ENCODE results near the gene TMEM98.

The TMEM98 gene

DNA sequence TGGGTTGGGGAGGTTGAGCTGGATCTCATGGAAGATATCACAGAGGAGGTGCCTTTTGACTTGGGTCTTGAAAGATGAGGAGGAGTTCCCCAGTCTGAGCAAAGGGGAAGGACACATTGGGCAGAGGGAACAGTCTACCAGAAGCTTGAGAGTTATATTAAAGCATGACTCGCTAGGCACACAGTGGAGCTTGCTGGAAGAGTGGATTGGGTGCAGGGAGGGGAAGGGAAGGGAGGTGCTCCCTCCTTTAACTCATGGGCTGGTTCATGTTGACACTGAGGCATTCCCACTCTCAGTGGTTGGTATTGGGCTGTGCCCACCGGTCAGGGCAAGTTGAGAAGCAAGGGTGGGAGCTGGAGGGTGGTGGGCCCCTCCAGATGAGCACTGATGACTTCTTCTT, 5.9 kb downstream of the TMEM98 start:
- TF ChIP-seq TCF12 (IDR thresholded peaks at IDR 0.05; ENCODE audit: low read depth) (no peak), EP300 (IDR thresholded peaks at IDR 0.05; ENCODE audit: borderline replicate concordance) (no peak), CREB1 (IDR thresholded peaks at IDR 0.05; ENCODE audit: low read depth) (no peak), YY1 (IDR thresholded peaks at IDR 0.05; ENCODE audit: low read depth) (no peak), RAD21 (IDR thresholded peaks at IDR 0.05; ENCODE audit: low read depth) (no peak), CEBPB (IDR thresholded peaks at IDR 0.05) (no peak), NFIC (IDR thresholded peaks at IDR 0.05) (no peak)
- TF ChIP-seq, protein P1, sequence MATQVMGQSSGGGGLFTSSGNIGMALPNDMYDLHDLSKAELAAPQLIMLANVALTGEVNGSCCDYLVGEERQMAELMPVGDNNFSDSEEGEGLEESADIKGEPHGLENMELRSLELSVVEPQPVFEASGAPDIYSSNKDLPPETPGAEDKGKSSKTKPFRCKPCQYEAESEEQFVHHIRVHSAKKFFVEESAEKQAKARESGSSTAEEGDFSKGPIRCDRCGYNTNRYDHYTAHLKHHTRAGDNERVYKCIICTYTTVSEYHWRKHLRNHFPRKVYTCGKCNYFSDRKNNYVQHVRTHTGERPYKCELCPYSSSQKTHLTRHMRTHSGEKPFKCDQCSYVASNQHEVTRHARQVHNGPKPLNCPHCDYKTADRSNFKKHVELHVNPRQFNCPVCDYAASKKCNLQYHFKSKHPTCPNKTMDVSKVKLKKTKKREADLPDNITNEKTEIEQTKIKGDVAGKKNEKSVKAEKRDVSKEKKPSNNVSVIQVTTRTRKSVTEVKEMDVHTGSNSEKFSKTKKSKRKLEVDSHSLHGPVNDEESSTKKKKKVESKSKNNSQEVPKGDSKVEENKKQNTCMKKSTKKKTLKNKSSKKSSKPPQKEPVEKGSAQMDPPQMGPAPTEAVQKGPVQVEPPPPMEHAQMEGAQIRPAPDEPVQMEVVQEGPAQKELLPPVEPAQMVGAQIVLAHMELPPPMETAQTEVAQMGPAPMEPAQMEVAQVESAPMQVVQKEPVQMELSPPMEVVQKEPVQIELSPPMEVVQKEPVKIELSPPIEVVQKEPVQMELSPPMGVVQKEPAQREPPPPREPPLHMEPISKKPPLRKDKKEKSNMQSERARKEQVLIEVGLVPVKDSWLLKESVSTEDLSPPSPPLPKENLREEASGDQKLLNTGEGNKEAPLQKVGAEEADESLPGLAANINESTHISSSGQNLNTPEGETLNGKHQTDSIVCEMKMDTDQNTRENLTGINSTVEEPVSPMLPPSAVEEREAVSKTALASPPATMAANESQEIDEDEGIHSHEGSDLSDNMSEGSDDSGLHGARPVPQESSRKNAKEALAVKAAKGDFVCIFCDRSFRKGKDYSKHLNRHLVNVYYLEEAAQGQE (IDR thresholded peaks at IDR 0.05; ENCODE audit: low read depth), result no peak
- TF ChIP-seq, protein P2, sequence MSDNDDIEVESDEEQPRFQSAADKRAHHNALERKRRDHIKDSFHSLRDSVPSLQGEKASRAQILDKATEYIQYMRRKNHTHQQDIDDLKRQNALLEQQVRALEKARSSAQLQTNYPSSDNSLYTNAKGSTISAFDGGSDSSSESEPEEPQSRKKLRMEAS (IDR thresholded peaks at IDR 0.05), result no peak

DNA sequence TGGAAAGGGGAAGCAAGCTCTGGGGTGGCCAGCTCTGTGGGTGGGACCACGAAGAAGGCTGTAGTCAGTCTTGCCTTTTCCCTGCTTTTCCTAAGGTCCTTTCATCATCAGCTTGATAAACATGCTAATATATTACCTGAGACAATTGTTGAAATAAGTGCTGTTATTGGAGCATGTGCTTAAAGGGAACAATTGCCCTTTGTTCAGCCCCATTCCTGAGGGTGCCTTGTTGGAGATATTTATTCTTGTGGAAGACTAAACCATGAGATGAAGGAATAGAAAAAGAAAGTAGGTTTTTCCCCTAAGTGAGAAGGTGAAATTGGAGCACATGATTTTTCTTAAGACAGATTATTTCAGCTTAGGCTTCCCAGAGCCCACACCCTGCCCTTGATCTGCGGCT, 7.8 kb downstream of the TMEM98 start:
- TF ChIP-seq, protein P2 (IDR thresholded peaks at IDR 0.05), result no peak
- TF ChIP-seq RAD21 (IDR thresholded peaks at IDR 0.05; ENCODE audit: low read depth) (no peak), TAF1 (IDR thresholded peaks at IDR 0.05; ENCODE audit: low read depth) (no peak), YY1 (IDR thresholded peaks at IDR 0.05; ENCODE audit: low read depth) (no peak), TEAD4 (IDR thresholded peaks at IDR 0.05) (no peak), NFIC (IDR thresholded peaks at IDR 0.05) (no peak), FOXM1 (IDR thresholded peaks at IDR 0.05; ENCODE audit: borderline replicate concordance, low read depth) (no peak), CREB1 (IDR thresholded peaks at IDR 0.05; ENCODE audit: low read depth) (no peak), CEBPB (IDR thresholded peaks at IDR 0.05) (no peak), ZBTB7A (IDR thresholded peaks at IDR 0.05; ENCODE audit: low read depth) (no peak), TCF12 (IDR thresholded peaks at IDR 0.05; ENCODE audit: low read depth) (no peak), EP300 (IDR thresholded peaks at IDR 0.05; ENCODE audit: borderline replicate concordance) (no peak)
- TF ChIP-seq, protein P1 (IDR thresholded peaks at IDR 0.05; ENCODE audit: low read depth), result no peak
- TF ChIP-seq, protein P3, sequence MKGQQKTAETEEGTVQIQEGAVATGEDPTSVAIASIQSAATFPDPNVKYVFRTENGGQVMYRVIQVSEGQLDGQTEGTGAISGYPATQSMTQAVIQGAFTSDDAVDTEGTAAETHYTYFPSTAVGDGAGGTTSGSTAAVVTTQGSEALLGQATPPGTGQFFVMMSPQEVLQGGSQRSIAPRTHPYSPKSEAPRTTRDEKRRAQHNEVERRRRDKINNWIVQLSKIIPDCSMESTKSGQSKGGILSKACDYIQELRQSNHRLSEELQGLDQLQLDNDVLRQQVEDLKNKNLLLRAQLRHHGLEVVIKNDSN (IDR thresholded peaks at IDR 0.05), result no peak

DNA sequence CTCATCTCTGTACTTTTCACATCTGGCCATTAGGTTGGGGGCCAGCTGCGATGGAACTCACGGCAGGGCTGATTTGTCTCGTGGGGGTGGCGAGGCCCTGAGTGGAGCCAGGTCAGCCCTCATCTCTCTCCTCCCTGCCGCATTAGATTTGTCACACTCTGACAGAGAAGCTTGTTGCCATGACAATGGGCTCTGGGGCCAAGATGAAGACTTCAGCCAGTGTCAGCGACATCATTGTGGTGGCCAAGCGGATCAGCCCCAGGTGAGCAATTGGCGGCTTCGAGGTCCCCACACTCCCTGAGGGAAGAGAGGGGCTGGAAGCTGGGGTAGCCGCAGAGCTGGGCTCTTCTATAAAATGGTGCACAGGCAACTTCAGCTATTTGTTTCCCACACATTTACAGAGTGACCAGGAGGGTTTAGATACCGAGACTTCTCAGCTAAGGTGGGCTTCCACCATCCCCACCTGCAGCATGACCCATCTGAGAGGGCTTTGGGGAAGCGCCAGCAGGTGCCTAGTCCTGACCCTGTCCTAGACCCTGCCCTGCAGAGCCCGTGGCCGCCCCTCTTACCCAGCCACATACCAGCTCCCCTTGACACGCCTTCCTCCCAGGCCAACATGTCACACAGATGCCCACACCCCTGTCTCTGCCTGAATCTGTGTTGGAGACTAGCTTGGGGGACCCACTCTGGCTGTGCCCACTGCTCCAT, 8.4 kb downstream of the TMEM98 start:
- TF ChIP-seq CREB1 (IDR thresholded peaks at IDR 0.05; ENCODE audit: low read depth) (no peak), TAF1 (IDR thresholded peaks at IDR 0.05; ENCODE audit: low read depth) (no peak), CEBPB (IDR thresholded peaks at IDR 0.05) (no peak), FOXM1 (IDR thresholded peaks at IDR 0.05; ENCODE audit: borderline replicate concordance, low read depth) (no peak), TCF12 (IDR thresholded peaks at IDR 0.05; ENCODE audit: low read depth) (no peak), TEAD4 (IDR thresholded peaks at IDR 0.05) (no peak), ZBTB7A (IDR thresholded peaks at IDR 0.05; ENCODE audit: low read depth) (no peak)

DNA sequence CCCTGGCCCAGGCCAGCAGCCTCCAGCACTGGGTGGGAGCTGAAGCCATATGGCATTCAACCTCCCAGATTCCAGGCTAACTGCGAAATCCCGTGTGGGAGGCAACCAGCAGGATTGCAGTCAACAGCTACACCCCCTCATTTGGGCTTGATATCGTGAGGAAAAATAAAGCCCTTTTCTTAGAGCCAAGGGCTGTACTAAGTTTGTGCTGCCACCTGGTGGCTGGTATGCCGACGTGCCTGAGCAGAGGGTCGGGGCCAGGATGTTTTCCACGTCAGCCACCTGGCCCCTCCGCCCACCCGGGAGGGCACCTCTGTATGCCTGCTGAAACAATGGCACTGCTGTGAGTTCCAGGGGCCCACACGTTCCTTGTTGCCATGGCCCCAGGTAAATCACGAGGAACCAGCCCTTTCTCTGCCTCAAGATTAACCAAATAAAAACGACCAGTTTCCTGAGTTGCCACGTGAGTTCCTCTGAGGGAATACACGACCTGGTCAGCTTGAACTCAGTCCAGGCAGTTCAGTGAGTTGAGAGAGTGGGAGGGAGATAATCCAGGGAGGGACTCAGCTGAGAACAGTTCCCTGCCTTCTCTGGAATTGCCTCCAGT, 9.0 kb downstream of the TMEM98 start:
- peak; percentile 42; the same call in 1 of the 2 replicates for TF ChIP-seq EGR1 (IDR thresholded peaks at IDR 0.05)
- peak; percentile 93 for TF ChIP-seq ZBTB7A (IDR thresholded peaks at IDR 0.05; ENCODE audit: low read depth)
- TF ChIP-seq TEAD4 (IDR thresholded peaks at IDR 0.05), result peak; percentile 98
- no peak for TF ChIP-seq YY1 (IDR thresholded peaks at IDR 0.05; ENCODE audit: low read depth)
- TF ChIP-seq RAD21 (IDR thresholded peaks at IDR 0.05; ENCODE audit: low read depth), result peak; percentile 54

DNA sequence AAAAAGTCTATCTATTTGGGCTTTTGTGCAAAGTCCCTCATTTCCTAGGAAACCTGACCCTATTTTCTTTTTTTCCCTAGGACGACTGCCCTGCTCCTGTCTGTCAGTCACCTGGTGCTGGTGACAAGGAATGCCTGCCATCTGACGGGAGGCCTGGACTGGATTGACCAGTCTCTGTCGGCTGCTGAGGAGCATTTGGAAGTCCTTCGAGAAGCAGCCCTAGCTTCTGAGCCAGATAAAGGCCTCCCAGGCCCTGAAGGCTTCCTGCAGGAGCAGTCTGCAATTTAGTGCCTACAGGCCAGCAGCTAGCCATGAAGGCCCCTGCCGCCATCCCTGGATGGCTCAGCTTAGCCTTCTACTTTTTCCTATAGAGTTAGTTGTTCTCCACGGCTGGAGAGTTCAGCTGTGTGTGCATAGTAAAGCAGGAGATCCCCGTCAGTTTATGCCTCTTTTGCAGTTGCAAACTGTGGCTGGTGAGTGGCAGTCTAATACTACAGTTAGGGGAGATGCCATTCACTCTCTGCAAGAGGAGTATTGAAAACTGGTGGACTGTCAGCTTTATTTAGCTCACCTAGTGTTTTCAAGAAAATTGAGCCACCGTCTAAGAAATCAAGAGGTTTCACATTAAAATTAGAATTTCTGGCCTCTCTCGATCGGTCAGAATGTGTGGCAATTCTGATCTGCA, 12.9 kb downstream of the TMEM98 start:
- no peak for TF ChIP-seq EP300 (IDR thresholded peaks at IDR 0.05; ENCODE audit: borderline replicate concordance)
- no peak for TF ChIP-seq TAF1 (IDR thresholded peaks at IDR 0.05; ENCODE audit: low read depth)

DNA sequence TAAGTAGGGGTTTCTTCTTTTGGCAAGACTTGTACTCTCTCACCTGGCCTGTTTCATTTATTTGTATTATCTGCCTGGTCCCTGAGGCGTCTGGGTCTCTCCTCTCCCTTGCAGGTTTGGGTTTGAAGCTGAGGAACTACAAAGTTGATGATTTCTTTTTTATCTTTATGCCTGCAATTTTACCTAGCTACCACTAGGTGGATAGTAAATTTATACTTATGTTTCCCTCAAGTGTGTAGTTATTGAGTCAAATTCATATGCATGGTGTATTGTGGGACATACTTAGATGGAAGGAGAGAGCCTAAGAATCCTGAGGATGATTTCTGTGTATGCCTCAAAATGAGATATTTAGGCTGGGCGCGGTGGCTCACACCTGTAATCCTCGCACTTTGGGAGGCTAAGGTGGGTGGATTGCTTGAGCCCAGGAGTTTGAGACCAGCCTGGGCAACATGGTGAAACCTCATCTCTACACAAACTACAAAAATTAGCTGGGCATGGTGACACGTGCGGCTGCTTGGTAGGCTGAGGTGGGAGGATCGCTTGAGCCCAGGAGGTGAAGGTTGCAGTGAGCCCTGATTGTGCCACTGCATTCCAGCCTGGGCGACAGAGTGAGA, 13.6 kb downstream of the TMEM98 start:
- TF ChIP-seq ZBTB7A (IDR thresholded peaks at IDR 0.05; ENCODE audit: low read depth) (no peak), RAD21 (IDR thresholded peaks at IDR 0.05; ENCODE audit: low read depth) (no peak), NFIC (IDR thresholded peaks at IDR 0.05) (no peak), YY1 (IDR thresholded peaks at IDR 0.05; ENCODE audit: low read depth) (no peak)
